Right renal pelvis (tissue), 4 donors: ENCODE data around the gene ZNF17. TPM values are rescaled to one million over a fixed set of nuclear protein-coding genes. Genes with fewer than 3 reads are reported as not detected.
"Not testable (repeated sequence)": the region's sequence is repeated elsewhere in the genome, so short reads cannot be mapped to it uniquely, and the experiment has no call there.

Experiments
- DNase-seq, 4 donors: peaks; one replicate each; pipeline ENCODE4 v3.0.0-alpha.2; 2013; ENCODE audit warnings: low read depth in 4 of 4, low spot score in 3 of 4, missing footprints in 1 of 4
- polyA plus RNA-seq, 4 donors: library from polyadenylated mRNA; unstranded; fragments of 120-200 nt; gene quantifications; one replicate each; pipeline ENCODE4 v1.2.1, GENCODE V29; 2013; ENCODE audit not compliant: insufficient read length in 4 of 4

The ZNF17 gene
- polyA plus RNA-seq: 10 to 100 TPM in 3 of 4 donors, 1 to 10 TPM in 1; 9.6 to 13.7 (median 11.1) TPM

GRCh38 chr19:57410877-57411671 is at the start of gene ZNF17:
Gene ZNF17, plus strand, starts transcription at chr19:57411161. Its CDS starts 2,455 bp downstream, at chr19:57413616.
- peak; percentile 82 to 91 (median 83) for DNase-seq

GRCh38 chr19:57362419-57362818 is 48.5 kb upstream of the ZNF17 start:
- DNase-seq: no peak

GRCh38 chr19:57362997-57363687 is 47.8 kb upstream of the ZNF17 start, which contains the start of the genes TRAPPC2B and ZNF547:
Gene TRAPPC2B, plus strand, starts transcription at chr19:57363551. Its CDS starts 1,283 bp downstream, at chr19:57364834.
Gene ZNF547, plus strand, starts transcription at chr19:57363551. Its CDS starts 5,005 bp downstream, at chr19:57368556.
- peak; percentile 99 to 100 (median 99) for DNase-seq

- DNase-seq: peak in 1 of 4 donors; percentile 12
Measured at GRCh38 chr19:57363688-57364181, 47.2 kb upstream of the ZNF17 start.

GRCh38 chr19:57366776-57367175 is 44.2 kb upstream of the ZNF17 start:
- no peak for DNase-seq

- DNase-seq: no peak
Measured at GRCh38 chr19:57374179-57374578, 36.8 kb upstream of the ZNF17 start.

- not testable (repeated sequence) for DNase-seq
Measured at GRCh38 chr19:57374647-57375046, 36.3 kb upstream of the ZNF17 start.

- DNase-seq: no peak
Measured at GRCh38 chr19:57376151-57376550, 34.8 kb upstream of the ZNF17 start.

- no peak for DNase-seq
Measured at GRCh38 chr19:57377498-57378146, 33.3 kb upstream of the ZNF17 start.

GRCh38 chr19:57380923-57381322 is 30.0 kb upstream of the ZNF17 start:
- no peak for DNase-seq

GRCh38 chr19:57382806-57383488 is 28.0 kb upstream of the ZNF17 start:
- DNase-seq: no peak

- no peak for DNase-seq
Measured at GRCh38 chr19:57389194-57389729, 21.7 kb upstream of the ZNF17 start.

GRCh38 chr19:57389730-57390598 is 21.0 kb upstream of the ZNF17 start, which contains the start of gene ZNF548:
Gene ZNF548, plus strand, starts transcription at chr19:57389854. Its CDS starts 246 bp downstream, at chr19:57390100.
- peak; percentile 94 to 96 (median 96) for DNase-seq

- DNase-seq: no peak
Measured at GRCh38 chr19:57395710-57396109, 15.3 kb upstream of the ZNF17 start.

GRCh38 chr19:57398868-57399267 is 12.1 kb upstream of the ZNF17 start:
- DNase-seq: no peak

GRCh38 chr19:57403737-57404563 is 7.0 kb upstream of the ZNF17 start:
- no peak for DNase-seq

GRCh38 chr19:57406516-57407123 is 4.3 kb upstream of the ZNF17 start:
- peak in 1 of 4 donors; percentile 31 for DNase-seq

- no peak for DNase-seq
Measured at GRCh38 chr19:57419439-57419838, 8.5 kb downstream of the ZNF17 start.
